PFSK-1 (cell line): Measurements from ENCODE around the gene BMP7.

Experiments
- POLR2AphosphoS5 ChIP-seq: IDR thresholded peaks from 2 replicates; pipeline ENCODE4 v1.6.1; 2012; ENCODE audit warnings: low read depth, mild to moderate bottlenecking, control low read depth, low read length, moderate library complexity
- TF ChIP-seq, protein P1 (sequence below), 2 experiments: IDR thresholded peaks; 2 replicates each; pipeline versions ENCODE4 v1.6.1 to v1.8.0; 2011 to 2012; ENCODE audit warnings: low read depth in 2 of 2, low read length in 2 of 2, control low read depth in 1 of 2, inconsistent platforms in 1 of 2, mild to moderate bottlenecking in 1 of 2, moderate library complexity in 1 of 2; ENCODE audit not compliant: insufficient read depth in 1 of 2

DNA sequence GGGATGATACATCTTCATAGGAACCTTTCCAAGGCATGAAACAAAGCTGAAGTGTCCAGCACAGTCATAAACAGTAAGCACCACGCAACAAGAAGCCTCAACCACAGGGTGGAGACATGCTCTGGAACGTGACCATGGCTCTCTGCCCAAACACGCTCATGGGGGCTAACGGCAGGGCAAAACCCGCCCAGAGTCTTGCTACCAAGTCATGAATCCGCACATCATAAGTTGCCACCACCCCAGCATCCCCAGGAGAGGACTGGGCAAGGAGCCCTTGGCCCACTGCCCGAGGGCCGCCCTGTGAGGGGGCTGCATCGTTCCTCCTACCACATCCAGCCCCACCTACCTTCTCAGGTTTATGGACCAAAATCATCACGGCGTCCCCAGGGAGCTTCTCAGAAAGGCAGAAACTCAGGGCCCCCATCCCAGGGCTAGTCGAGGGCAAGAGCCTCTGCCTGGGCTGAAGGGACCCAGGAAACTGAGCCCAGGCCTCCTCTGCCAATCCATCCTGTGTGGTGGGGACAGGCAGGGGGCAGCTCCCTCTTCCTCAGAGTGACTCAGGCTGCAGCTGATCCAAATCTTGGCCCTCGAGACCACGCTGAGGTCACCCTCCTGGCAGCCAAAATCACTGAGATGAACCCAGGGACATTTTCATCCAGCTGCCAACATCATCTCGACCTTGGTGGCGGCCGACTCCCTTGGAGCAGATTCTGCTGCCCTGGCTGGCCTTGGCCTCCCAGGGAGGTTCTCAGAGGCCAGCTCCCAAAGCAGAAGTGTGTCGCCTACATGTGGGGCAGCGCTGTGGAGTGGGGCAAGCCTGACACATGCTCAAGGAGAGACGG is 42.6 kb downstream of the BMP7 start:
- no peak for TF ChIP-seq POLR2AphosphoS5
- TF ChIP-seq, protein P1, sequence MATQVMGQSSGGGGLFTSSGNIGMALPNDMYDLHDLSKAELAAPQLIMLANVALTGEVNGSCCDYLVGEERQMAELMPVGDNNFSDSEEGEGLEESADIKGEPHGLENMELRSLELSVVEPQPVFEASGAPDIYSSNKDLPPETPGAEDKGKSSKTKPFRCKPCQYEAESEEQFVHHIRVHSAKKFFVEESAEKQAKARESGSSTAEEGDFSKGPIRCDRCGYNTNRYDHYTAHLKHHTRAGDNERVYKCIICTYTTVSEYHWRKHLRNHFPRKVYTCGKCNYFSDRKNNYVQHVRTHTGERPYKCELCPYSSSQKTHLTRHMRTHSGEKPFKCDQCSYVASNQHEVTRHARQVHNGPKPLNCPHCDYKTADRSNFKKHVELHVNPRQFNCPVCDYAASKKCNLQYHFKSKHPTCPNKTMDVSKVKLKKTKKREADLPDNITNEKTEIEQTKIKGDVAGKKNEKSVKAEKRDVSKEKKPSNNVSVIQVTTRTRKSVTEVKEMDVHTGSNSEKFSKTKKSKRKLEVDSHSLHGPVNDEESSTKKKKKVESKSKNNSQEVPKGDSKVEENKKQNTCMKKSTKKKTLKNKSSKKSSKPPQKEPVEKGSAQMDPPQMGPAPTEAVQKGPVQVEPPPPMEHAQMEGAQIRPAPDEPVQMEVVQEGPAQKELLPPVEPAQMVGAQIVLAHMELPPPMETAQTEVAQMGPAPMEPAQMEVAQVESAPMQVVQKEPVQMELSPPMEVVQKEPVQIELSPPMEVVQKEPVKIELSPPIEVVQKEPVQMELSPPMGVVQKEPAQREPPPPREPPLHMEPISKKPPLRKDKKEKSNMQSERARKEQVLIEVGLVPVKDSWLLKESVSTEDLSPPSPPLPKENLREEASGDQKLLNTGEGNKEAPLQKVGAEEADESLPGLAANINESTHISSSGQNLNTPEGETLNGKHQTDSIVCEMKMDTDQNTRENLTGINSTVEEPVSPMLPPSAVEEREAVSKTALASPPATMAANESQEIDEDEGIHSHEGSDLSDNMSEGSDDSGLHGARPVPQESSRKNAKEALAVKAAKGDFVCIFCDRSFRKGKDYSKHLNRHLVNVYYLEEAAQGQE (IDR thresholded peaks at IDR 0.05; ENCODE audit: insufficient read depth in 1 of 2, low read depth in 2 of 2, low read length in 2 of 2), result no peak
